GM12873 (cell line): Measurements from ENCODE around the gene HPCA.

ENCODE experiments used
- TF ChIP-seq, protein P1 (sequence below): IDR thresholded peaks from 2 replicates; pipeline ENCODE4 v1.5.1; 2012; ENCODE audit warnings: low read depth, mild to moderate bottlenecking, moderate library complexity, low read length, control low read depth; ENCODE audit not compliant: insufficient read depth; ENCODE audit errors: missing control alignments

Gene HPCA

DNA sequence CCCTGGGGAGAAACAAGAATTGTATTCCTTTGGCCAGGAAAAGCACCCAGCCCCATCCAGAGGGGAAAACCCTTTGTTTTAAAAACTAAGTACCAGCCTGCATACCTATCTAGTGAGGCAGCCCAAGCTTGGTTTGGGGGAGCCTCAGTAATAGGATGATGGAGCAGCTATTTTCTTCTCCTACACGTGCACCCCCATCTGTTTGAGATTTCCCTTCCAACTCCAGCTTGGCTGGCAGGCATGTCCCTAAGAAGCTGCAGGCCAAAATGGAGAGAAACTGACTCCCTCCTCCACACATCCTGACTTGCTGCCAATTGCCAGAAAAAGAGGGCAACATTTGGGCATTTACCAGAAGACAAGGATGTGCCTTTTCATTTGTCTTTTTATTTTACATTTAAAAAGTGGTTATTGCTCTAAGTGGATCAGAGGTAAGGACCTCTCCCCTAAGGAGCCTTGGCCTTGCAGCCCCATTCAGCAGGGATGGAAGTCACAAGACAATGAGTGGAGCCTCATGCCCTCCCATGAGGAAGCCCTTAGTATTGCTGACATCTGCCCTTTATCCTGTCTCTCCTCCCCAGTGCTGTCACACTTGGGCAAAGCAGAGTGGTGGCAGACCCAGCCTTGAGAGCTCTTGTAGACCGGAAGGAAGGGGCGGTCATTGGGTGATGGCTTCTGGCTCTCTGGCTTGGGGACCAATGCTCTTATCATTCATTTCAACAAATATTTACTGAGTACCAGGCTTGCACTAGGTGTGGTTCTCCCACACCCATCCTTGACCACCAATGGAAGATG, 24.2 kb upstream of the HPCA start:
- TF ChIP-seq, protein P1, sequence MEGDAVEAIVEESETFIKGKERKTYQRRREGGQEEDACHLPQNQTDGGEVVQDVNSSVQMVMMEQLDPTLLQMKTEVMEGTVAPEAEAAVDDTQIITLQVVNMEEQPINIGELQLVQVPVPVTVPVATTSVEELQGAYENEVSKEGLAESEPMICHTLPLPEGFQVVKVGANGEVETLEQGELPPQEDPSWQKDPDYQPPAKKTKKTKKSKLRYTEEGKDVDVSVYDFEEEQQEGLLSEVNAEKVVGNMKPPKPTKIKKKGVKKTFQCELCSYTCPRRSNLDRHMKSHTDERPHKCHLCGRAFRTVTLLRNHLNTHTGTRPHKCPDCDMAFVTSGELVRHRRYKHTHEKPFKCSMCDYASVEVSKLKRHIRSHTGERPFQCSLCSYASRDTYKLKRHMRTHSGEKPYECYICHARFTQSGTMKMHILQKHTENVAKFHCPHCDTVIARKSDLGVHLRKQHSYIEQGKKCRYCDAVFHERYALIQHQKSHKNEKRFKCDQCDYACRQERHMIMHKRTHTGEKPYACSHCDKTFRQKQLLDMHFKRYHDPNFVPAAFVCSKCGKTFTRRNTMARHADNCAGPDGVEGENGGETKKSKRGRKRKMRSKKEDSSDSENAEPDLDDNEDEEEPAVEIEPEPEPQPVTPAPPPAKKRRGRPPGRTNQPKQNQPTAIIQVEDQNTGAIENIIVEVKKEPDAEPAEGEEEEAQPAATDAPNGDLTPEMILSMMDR = no peak

GRCh38 chr1:32863218-32863880, 22.9 kb upstream of the HPCA start:
- TF ChIP-seq, protein P1 = no peak

GRCh38 chr1:32863881-32864245, 22.4 kb upstream of the HPCA start:
- TF ChIP-seq, protein P1 = no peak

DNA sequence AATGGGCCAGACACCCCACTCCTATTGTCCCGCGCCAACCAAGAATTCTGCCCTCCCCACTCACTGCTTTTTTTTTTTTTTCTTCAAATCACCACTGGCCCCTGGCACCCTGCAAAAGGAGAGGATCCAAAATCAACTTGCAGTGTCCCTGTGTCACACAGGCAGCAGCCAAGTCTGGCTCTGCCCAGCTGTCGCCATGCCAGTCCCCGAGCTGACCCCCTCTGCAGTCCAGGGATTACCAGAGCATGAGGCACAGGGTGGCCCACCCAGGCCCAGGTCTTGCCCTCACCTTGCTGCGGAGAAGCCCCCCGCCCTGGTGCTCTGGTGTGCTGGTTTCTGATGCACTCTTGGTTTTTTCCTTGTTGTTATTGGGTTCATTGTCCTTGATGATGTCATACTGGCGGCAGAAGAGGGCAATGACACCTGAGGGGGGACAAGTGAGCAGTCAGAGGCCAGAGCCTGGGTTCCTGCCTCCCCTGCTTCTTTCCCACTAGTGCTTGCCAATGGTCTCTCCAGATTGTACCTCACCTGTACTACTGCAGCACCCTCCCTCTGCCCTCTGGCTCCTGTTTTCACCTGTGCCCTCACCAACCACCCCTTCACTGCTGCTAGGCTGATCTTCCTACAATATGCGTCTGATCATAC, 21.8 kb upstream of the HPCA start:
- TF ChIP-seq, protein P1 = no peak

DNA sequence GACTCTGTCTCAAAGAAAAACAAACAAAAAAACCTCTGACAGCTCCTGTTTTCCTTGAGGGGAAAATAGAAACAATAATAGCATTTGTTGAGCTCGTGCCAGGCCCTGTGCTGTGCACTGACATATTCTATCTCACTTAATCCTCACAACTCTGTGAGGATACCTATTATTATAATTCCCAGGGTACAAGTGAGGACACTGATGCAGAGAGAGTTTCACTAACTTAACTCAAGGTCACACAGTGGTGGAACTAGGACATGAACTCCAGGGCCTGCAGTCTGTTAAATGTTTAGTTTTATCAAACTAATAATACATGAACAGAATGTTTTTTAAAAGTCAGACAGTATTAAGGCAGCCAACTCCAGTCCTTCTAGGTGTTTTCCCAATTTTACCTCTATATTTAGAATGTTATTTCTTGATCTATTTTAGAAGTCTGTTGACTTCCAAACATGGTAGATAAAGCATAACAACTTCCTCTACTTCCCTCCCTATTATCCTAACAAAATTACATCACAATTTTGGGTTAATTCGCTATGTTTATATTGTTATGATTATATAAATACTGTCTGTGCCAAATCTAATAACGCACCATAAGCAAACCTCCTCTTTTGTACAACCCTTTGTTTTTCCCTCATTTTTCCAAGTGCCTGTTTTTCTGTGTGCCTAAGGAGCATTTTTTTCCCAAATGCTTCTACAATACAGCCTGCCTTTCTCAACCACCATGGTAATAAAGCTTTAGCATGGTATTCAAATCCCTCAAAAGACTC, 20.5 kb upstream of the HPCA start:
- TF ChIP-seq, protein P1 = no peak

- TF ChIP-seq, protein P1 = no peak
These were observed 19.1 kb upstream of the HPCA start for GRCh38 chr1:32867151-32867550.
